ENCODE measurements around the gene ERGIC1. TPM values are rescaled to one million over a fixed set of nuclear protein-coding genes. Genes with fewer than 3 reads are reported as not detected.

ERGIC1 gene
- total and polyA plus RNA-seq, 8 donors, result 54.5 to 293 (median 104) TPM

- Histone ChIP-seq H3K4me1 (peaks cover 40 to 76% (median 63%) of the 10 kb centered on the region in 4 donors), H3K4me3 (no peak overlapping the region), H3K27me3 (no peaks in the 10 kb centered on the region), H3K9me3 (no peaks in the 10 kb centered on the region), H3K27ac (peak overlapping the region in 4 of 5 donors; percentile 85 to 98 (median 86)), H3K36me3 (peaks cover 10 to 34% (median 24%) of the 10 kb centered on the region in 4 donors)
- TF ChIP-seq POLR2AphosphoS5 (IDR thresholded peaks at IDR 0.05) (no peak), EP300 (IDR thresholded peaks at IDR 0.05) (no peak), POLR2A (IDR thresholded peaks at IDR 0.05) (no peak), CTCF (IDR thresholded peaks at IDR 0.05) (no peak)
- DNase-seq, result no peak
- WGBS, 5 donors, result 77 to 91% (median 81%) methylated on average over 5 to 6 of the region's 6 CpGs
- intact Hi-C loops (cut with DNase I; ENCODE audit: low total_unique reads), result no loop called here
These were observed 56.6 kb downstream of the ERGIC1 start for GRCh38 chr5:172890659-172891058.

GRCh38 chr5:172891716-172892421 lies 57.8 kb downstream of the ERGIC1 start:
- 15 to 36% (median 31%) methylated on average over 7 of the region's 7 CpGs for WGBS, 5 donors
- Histone ChIP-seq H3K27ac (peak overlapping the region; percentile 66 to 98 (median 86)), H3K27me3 (no peaks in the 10 kb centered on the region), H3K4me3 (no peak overlapping the region), H3K4me1 (peaks cover 28 to 76% (median 60%) of the 10 kb centered on the region in 4 donors), H3K9me3 (no peaks in the 10 kb centered on the region), H3K36me3 (peaks cover 10 to 37% (median 24%) of the 10 kb centered on the region in 4 donors)
- DNase-seq, result peak; percentile 78 to 84
- TF ChIP-seq EP300 (IDR thresholded peaks at IDR 0.05) (peak; percentile 74), CTCF (IDR thresholded peaks at IDR 0.05) (no peak), POLR2A (IDR thresholded peaks at IDR 0.05) (no peak), POLR2AphosphoS5 (IDR thresholded peaks at IDR 0.05) (peak; percentile 26 to 92 (median 56))
- intact Hi-C loops (cut with DNase I; ENCODE audit: low total_unique reads), result no loop called here

- intact Hi-C loops (cut with DNase I; ENCODE audit: low total_unique reads), result no loop called here
- no peaks in the 10 kb centered on the region for H3K27me3 ChIP-seq
- peaks cover 30 to 77% (median 59%) of the 10 kb centered on the region in 4 donors for H3K4me1 ChIP-seq
- WGBS, 5 donors, result 34 to 70% (median 44%) methylated on average over 7 of the region's 7 CpGs
- DNase-seq, result peak in 1 of 2 donors; percentile 60
- peaks cover 10 to 41% (median 24%) of the 10 kb centered on the region in 4 donors for H3K36me3 ChIP-seq
- TF ChIP-seq EP300 (IDR thresholded peaks at IDR 0.05) (peak; percentile 56), CTCF (IDR thresholded peaks at IDR 0.05) (no peak), POLR2A (IDR thresholded peaks at IDR 0.05) (no peak), POLR2AphosphoS5 (IDR thresholded peaks at IDR 0.05) (peak in 2 of 3 donors; percentile 7 to 84)
- H3K27ac ChIP-seq, result peak overlapping the region; percentile 43 to 98 (median 86)
- H3K9me3 ChIP-seq, result no peaks in the 10 kb centered on the region
- H3K4me3 ChIP-seq, result no peak overlapping the region
These were observed 58.7 kb downstream of the ERGIC1 start for GRCh38 chr5:172892713-172893112.

- H3K36me3 ChIP-seq, result peaks cover 5 to 48% (median 24%) of the 10 kb centered on the region in 4 donors
- no peak for DNase-seq
- no peaks in the 10 kb centered on the region for H3K9me3 ChIP-seq
- 55 to 68% (median 60%) methylated on average over 7 of the region's 7 CpGs for WGBS, 5 donors
- peaks cover 36 to 86% (median 60%) of the 10 kb centered on the region in 4 donors for H3K4me1 ChIP-seq
- H3K4me3 ChIP-seq, result no peak overlapping the region
- intact Hi-C loops (cut with DNase I; ENCODE audit: low total_unique reads), result no loop called here
- H3K27me3 ChIP-seq, result no peaks in the 10 kb centered on the region
- no peak for TF ChIP-seq POLR2A (IDR thresholded peaks at IDR 0.05)
- TF ChIP-seq POLR2AphosphoS5 (IDR thresholded peaks at IDR 0.05), result no peak
- TF ChIP-seq EP300 (IDR thresholded peaks at IDR 0.05), result no peak
- TF ChIP-seq CTCF (IDR thresholded peaks at IDR 0.05), result no peak
- peak overlapping the region in 4 of 5 donors; percentile 92 to 98 (median 94) for H3K27ac ChIP-seq
These were observed 60.8 kb downstream of the ERGIC1 start for GRCh38 chr5:172894767-172895388.

Data from stomach (tissue), 9 donors.